ENCODE data around the gene BSG.

DNA sequence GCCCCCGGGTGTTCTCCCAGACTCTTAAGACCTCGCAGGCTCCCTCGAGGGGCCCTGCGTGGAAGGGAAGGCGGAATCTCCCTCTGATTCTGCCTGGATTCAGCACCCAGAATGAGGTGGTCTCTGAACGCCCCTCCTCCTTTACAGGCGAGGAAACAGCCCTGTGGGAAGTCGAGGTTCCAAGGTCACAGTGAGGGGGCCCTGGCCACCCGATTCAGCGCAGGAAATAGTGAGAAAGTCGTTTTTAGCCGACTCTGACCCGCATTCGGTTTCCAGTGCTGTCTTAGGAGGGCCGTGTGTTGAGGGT, 1.1 kb downstream of the BSG start:
- TF ChIP-seq, protein P1, sequence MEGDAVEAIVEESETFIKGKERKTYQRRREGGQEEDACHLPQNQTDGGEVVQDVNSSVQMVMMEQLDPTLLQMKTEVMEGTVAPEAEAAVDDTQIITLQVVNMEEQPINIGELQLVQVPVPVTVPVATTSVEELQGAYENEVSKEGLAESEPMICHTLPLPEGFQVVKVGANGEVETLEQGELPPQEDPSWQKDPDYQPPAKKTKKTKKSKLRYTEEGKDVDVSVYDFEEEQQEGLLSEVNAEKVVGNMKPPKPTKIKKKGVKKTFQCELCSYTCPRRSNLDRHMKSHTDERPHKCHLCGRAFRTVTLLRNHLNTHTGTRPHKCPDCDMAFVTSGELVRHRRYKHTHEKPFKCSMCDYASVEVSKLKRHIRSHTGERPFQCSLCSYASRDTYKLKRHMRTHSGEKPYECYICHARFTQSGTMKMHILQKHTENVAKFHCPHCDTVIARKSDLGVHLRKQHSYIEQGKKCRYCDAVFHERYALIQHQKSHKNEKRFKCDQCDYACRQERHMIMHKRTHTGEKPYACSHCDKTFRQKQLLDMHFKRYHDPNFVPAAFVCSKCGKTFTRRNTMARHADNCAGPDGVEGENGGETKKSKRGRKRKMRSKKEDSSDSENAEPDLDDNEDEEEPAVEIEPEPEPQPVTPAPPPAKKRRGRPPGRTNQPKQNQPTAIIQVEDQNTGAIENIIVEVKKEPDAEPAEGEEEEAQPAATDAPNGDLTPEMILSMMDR (conservative IDR thresholded peaks at IDR 0.05), result no peak
- TF ChIP-seq EZH2 (IDR thresholded peaks at IDR 0.05; ENCODE audit: low read depth), result no peak
